Stomach (tissue), 9 donors: Measurements from ENCODE around the gene NVL. TPM values are rescaled to one million over a fixed set of nuclear protein-coding genes. Genes with fewer than 3 reads are reported as not detected.

Experiments used
- DNase-seq, 2 donors: peaks; one replicate each; pipeline versions ENCODE4 v3.0.0 to v3.0.0-alpha.2; 2013 to 2019
- H3K27ac ChIP-seq, 5 donors: fragments of 200-600 bp in 4 of 5; sonication (generic) in 4 of 5; one replicate each; pipeline ENCODE4 v1.5.1; 2013 to 2019; ENCODE audit warnings: mild to moderate bottlenecking in 1 of 5, moderate library complexity in 1 of 5
- H3K27me3 ChIP-seq, 3 donors: fragments of 200-600 bp; sonication (generic); one replicate each; pipeline ENCODE4 v1.5.1; 2017 to 2019; ENCODE audit warnings: mixed run types in 1 of 3
- H3K36me3 ChIP-seq, 4 donors: fragments of 200-600 bp; sonication (generic); 1 replicate in 3 of 4; 2 replicates in 1 of 4; pipeline ENCODE4 v1.5.1; 2016 to 2019
- H3K4me1 ChIP-seq, 4 donors: fragments of 200-600 bp; sonication (generic); one replicate each; pipeline ENCODE4 v1.5.1; 2016 to 2019
- H3K4me3 ChIP-seq, 4 donors: fragments of 200-600 bp; sonication (generic) in 3 of 4; one replicate each; pipeline ENCODE4 v1.5.1; 2016 to 2019; ENCODE audit warnings: mild to moderate bottlenecking in 1 of 4
- H3K9me3 ChIP-seq, 4 donors: fragments of 200-600 bp; sonication (generic); one replicate each; pipeline ENCODE4 v1.5.1; 2016 to 2019
- EP300 ChIP-seq: sonication (generic); formaldehyde crosslinking; IDR thresholded peaks from one replicate; pipeline ENCODE4 v1.6.1; 2017; ENCODE audit warnings: antibody characterized with exemption
- POLR2A ChIP-seq, 4 donors: fragments of 450-650 bp; IDR thresholded peaks; one replicate each; pipeline ENCODE4 v1.6.1; 2016; ENCODE audit warnings: antibody characterized with exemption in 4 of 4, control low read depth in 2 of 4, mild to moderate bottlenecking in 1 of 4, moderate library complexity in 1 of 4
- POLR2AphosphoS5 ChIP-seq, 3 donors: sonication (generic); formaldehyde crosslinking; IDR thresholded peaks; one replicate each; pipeline ENCODE4 v1.6.1; 2016; ENCODE audit warnings: antibody characterized with exemption in 3 of 3
- WGBS, 5 donors: extraction: QIAGEN DNeasy Blood & Tissue Kit in 3 of 5; methylation state at CpG; one replicate each; pipeline versions ENCODE4 v1.1.5 to v1.1.7; 2013 to 2018; 5-methylcytosine and 5-hydroxymethylcytosine counted together
- intact Hi-C: fragments of 100-400 bp; cut with DNase I; formaldehyde crosslinking; loops from one replicate; pipeline ENCODE4 v1.15.1; 2023; ENCODE audit warnings: low total_unique reads
- polyA plus RNA-seq, 3 donors: library from polyadenylated mRNA; stranded (reverse); fragments of 200-250 nt; gene quantifications; one replicate each; pipeline ENCODE4 v1.2.3, GENCODE V29; 2013
- total RNA-seq, 5 donors: library from RNA; depleted of rRNA; stranded (reverse); fragments of >200 nt; gene quantifications; one replicate each; pipeline versions ENCODE4 v1.1.0 to v1.2.3, GENCODE V29; 2014 to 2016
- TF ChIP-seq, protein P1 (sequence below), 7 experiments: fragments of 450-650 bp in 4 of 7; fragments of 200-600 bp in 3 of 7; sonication (generic) in 3 of 7; IDR thresholded peaks; one replicate each; pipeline ENCODE4 v1.5.1; 2016 to 2019; ENCODE audit warnings: antibody characterized with exemption in 7 of 7, control low read depth in 2 of 7, mild to moderate bottlenecking in 1 of 7
- donor health status: healthy with polysubstance abuse.
- donor health status: Bipolar disorder and iron deficiency.
- donor health status: healthy.

Gene NVL
- total and polyA plus RNA-seq, 8 donors = 17.4 to 50.9 (median 33.2) TPM

DNA sequence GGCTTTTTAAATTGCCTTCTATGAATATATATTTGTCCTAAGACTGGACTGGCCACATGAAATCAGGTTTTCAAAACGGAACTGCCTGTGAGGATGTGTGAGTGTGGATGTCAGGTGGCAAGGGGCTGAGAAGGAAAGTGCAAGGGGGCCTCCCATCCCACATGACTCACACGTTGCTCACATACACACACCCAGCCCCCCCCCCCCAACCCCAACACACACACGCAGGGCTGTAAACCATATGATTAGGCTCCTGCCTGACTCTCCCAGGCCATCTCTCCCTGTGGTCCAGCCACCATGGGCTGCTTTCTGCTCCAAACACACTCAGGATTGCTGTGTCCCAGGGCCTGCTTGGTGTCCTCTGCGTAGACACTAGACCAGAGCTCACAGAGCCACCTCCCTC is 124.5 kb downstream of the NVL start:
- peaks cover 16 to 48% (median 36%) of the 10 kb centered on the region in 4 donors for H3K4me1 ChIP-seq
- H3K4me3 ChIP-seq = no peak overlapping the region
- H3K27ac ChIP-seq = peak overlapping the region; percentile 68 to 82 (median 79)
- 7 to 15% (median 12%) methylated on average over 4 of the region's 4 CpGs for WGBS, 5 donors
- H3K27me3 ChIP-seq = no peaks in the 10 kb centered on the region
- DNase-seq = peak in 1 of 2 donors; percentile 80
- no peaks in the 10 kb centered on the region for H3K9me3 ChIP-seq
- H3K36me3 ChIP-seq = no peaks in the 10 kb centered on the region
- intact Hi-C loops = no loop called here
- TF ChIP-seq EP300 (no peak), POLR2A (IDR thresholded peaks at IDR 0.05) (no peak), POLR2AphosphoS5 (IDR thresholded peaks at IDR 0.05) (no peak)
- TF ChIP-seq, protein P1, sequence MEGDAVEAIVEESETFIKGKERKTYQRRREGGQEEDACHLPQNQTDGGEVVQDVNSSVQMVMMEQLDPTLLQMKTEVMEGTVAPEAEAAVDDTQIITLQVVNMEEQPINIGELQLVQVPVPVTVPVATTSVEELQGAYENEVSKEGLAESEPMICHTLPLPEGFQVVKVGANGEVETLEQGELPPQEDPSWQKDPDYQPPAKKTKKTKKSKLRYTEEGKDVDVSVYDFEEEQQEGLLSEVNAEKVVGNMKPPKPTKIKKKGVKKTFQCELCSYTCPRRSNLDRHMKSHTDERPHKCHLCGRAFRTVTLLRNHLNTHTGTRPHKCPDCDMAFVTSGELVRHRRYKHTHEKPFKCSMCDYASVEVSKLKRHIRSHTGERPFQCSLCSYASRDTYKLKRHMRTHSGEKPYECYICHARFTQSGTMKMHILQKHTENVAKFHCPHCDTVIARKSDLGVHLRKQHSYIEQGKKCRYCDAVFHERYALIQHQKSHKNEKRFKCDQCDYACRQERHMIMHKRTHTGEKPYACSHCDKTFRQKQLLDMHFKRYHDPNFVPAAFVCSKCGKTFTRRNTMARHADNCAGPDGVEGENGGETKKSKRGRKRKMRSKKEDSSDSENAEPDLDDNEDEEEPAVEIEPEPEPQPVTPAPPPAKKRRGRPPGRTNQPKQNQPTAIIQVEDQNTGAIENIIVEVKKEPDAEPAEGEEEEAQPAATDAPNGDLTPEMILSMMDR (IDR thresholded peaks at IDR 0.05) = no peak

DNA sequence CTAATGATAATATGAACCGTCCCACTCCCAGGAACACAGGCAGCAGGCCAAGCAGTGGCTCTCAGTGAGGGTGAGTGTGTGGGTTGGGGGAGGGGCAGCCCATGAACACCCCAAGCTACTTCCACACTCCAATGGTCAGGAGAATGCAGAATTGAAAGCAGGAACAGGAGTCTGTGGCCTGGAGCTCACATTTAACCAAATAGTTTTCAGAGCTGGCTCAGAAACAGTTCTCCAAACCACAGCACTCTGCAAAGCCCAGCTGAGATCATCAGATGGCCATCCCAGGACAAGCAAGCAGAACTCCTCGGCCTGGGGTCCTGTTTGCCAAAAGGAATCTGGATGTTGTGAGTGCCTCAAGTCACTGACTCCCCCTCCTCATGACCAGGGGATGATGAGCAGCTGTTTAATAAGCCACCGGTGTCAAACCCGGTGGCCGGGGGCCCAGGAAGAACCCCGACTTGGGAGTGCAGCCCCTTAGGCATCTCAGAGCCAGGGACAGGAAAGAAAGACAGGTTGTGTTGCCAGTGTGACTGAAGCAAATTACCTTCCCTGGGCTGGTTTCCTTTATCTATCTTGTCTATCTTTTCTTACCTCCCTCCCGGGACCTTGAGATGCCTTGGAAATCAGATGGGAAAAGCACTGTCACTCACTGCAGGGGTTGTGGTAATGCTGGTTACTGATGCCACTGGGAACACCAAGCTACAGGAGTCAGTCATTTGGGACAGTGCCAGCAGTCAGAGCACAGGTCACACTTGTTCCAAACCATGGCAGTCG is 126.5 kb downstream of the NVL start:
- Histone ChIP-seq H3K27ac (peak overlapping the region; percentile 2 to 52 (median 44)), H3K9me3 (no peaks in the 10 kb centered on the region), H3K4me1 (peaks cover 16 to 38% (median 34%) of the 10 kb centered on the region in 4 donors), H3K27me3 (no peaks in the 10 kb centered on the region), H3K36me3 (no peaks in the 10 kb centered on the region), H3K4me3 (no peak overlapping the region)
- intact Hi-C loops = no loop called here
- DNase-seq = peak; percentile 60 to 64
- TF ChIP-seq EP300 (no peak), POLR2AphosphoS5 (IDR thresholded peaks at IDR 0.05) (no peak), POLR2A (IDR thresholded peaks at IDR 0.05) (no peak)
- TF ChIP-seq, protein P1 (IDR thresholded peaks at IDR 0.05) = no peak
- 37 to 53% (median 51%) methylated on average over 8 of the region's 8 CpGs for WGBS, 5 donors

DNA sequence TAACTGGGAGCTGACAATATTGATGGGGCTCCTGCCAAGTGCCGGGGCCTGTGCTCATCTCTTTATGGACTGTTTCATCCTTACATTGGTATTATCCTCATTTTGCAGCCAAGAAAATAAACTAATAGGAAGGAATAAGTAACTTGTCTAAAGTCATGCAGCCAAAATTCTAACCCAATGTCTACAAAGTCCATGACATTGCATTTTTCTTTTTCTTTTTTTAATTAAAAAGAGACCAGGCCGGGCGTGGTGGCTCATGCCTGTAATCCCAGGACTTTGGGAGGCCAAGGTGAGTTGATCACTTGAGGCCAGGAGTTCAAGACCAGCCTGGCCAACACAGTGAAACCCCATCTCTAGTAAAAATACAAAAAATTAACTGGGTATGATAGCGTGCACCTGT is 128.1 kb downstream of the NVL start:
- no peaks in the 10 kb centered on the region for H3K9me3 ChIP-seq
- H3K27me3 ChIP-seq = no peaks in the 10 kb centered on the region
- intact Hi-C loops = no loop called here
- 84 to 96% (median 93%) methylated on average over 4 of the region's 4 CpGs for WGBS, 5 donors
- TF ChIP-seq EP300 (no peak), POLR2A (IDR thresholded peaks at IDR 0.05) (no peak), POLR2AphosphoS5 (IDR thresholded peaks at IDR 0.05) (no peak)
- TF ChIP-seq, protein P1 (IDR thresholded peaks at IDR 0.05) = no peak
- peaks cover 19 to 48% (median 37%) of the 10 kb centered on the region in 4 donors for H3K4me1 ChIP-seq
- H3K4me3 ChIP-seq = no peak overlapping the region
- no peaks in the 10 kb centered on the region for H3K36me3 ChIP-seq
- no peak overlapping the region for H3K27ac ChIP-seq
- DNase-seq = no peak

DNA sequence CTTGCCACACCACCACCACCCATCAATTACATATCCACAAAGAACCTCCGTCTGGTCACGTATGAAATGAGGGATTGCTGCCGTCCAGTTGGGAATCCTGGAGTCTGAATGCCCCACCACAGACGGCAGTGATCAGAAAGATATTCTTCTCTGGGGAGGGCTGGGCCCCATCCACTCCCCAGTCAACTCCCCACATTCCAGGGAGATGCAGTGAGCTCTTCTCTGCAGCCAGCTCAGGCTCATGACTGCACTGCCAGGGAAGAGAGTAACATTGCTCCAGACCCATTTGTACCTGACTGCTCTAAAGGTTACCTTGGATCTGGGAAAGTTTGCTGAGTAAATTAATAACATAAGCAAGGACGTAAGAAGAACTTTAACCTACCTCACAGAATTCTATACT is 128.6 kb downstream of the NVL start:
- TF ChIP-seq EP300 (no peak), POLR2A (IDR thresholded peaks at IDR 0.05) (no peak), POLR2AphosphoS5 (IDR thresholded peaks at IDR 0.05) (no peak)
- TF ChIP-seq, protein P1 (IDR thresholded peaks at IDR 0.05) = no peak
- H3K4me3 ChIP-seq = no peak overlapping the region
- no peaks in the 10 kb centered on the region for H3K9me3 ChIP-seq
- DNase-seq = peak in 1 of 2 donors; percentile 46
- H3K4me1 ChIP-seq = peaks cover 24 to 48% (median 37%) of the 10 kb centered on the region in 4 donors
- H3K27ac ChIP-seq = no peak overlapping the region
- intact Hi-C loops = no loop called here
- no peaks in the 10 kb centered on the region for H3K36me3 ChIP-seq
- 68 to 83% (median 72%) methylated on average over 5 of the region's 5 CpGs for whole genome bisulfite sequencing, 5 donors
- no peaks in the 10 kb centered on the region for H3K27me3 ChIP-seq
